NCI-H748 (cell line): ENCODE results near the gene GHRL.
A peak's percentile ranks its signal among the peaks of the same experiment; 100 is the strongest.
"Not testable (repeated sequence)": the region's sequence is repeated elsewhere in the genome, so short reads cannot be mapped to it uniquely, and the experiment has no call there.

Experiments
- DNase-seq: peaks from one replicate; lab custom pipeline; 2025; ENCODE audit not compliant: unreplicated experiment; lab: John Stamatoyannopoulos, UW

The GHRL gene

GRCh38 chr3:10278501-10278900, 14.2 kb downstream of the GHRL start:
- no peak for DNase-seq

- DNase-seq: no peak
Observed at GRCh38 chr3:10277115-10277625, 15.6 kb downstream of the GHRL start.

GRCh38 chr3:10274601-10275000, 18.1 kb downstream of the GHRL start:
- peak; percentile 54 for DNase-seq

- DNase-seq: no peak
Observed at GRCh38 chr3:10273702-10274305, 18.9 kb downstream of the GHRL start.

GRCh38 chr3:10272977-10273376, 19.8 kb downstream of the GHRL start:
- no peak for DNase-seq

- not testable (repeated sequence) for DNase-seq
Observed at GRCh38 chr3:10272476-10272875, 20.3 kb downstream of the GHRL start.

GRCh38 chr3:10269443-10269842, 23.3 kb downstream of the GHRL start:
- no peak for DNase-seq

- no peak for DNase-seq
Observed at GRCh38 chr3:10268930-10269329, 23.8 kb downstream of the GHRL start.

- DNase-seq: no peak
Observed at GRCh38 chr3:10268116-10268515, 24.6 kb downstream of the GHRL start.

- not testable (repeated sequence) for DNase-seq
Observed at GRCh38 chr3:10266936-10267335, 25.8 kb downstream of the GHRL start.

GRCh38 chr3:10265833-10266232, 26.9 kb downstream of the GHRL start:
- DNase-seq: no peak

GRCh38 chr3:10263646-10264363, 28.9 kb downstream of the GHRL start:
- DNase-seq: no peak

GRCh38 chr3:10262027-10262426, 30.7 kb downstream of the GHRL start:
- no peak for DNase-seq

GRCh38 chr3:10260211-10260701, 32.5 kb downstream of the GHRL start:
- DNase-seq: no peak

GRCh38 chr3:10259798-10260197, 32.9 kb downstream of the GHRL start:
- DNase-seq: no peak

- DNase-seq: no peak
Observed at GRCh38 chr3:10259036-10259435, 33.7 kb downstream of the GHRL start.

GRCh38 chr3:10255835-10256234, 36.9 kb downstream of the GHRL start:
- no peak for DNase-seq

- no peak for DNase-seq
Observed at GRCh38 chr3:10253731-10254130, 39.0 kb downstream of the GHRL start.

- DNase-seq: no peak
Observed at GRCh38 chr3:10251006-10251405, 41.7 kb downstream of the GHRL start.

- DNase-seq: no peak
Observed at GRCh38 chr3:10249833-10250232, 42.9 kb downstream of the GHRL start.

GRCh38 chr3:10248984-10249748, 43.6 kb downstream of the GHRL start:
- peak; percentile 29 for DNase-seq
